Transverse colon (tissue), 4 donors: ENCODE measurements around the gene APBB2.

Experiments
- POLR2AphosphoS5 ChIP-seq, 3 donors: sonication (generic); formaldehyde crosslinking; IDR thresholded peaks; one replicate each; pipeline ENCODE4 v1.6.1; 2016; ENCODE audit warnings: antibody characterized with exemption in 3 of 3
- TF ChIP-seq, protein P1 (sequence below), 5 experiments: fragments of 200-600 bp in 3 of 5; fragments of 450-650 bp in 2 of 5; sonication (generic) in 3 of 5; IDR thresholded peaks; 1 replicate in 2 of 5; 2 replicates in 3 of 5; pipeline ENCODE4 v1.5.1; 2016 to 2017; ENCODE audit warnings: antibody characterized with exemption in 5 of 5, inconsistent platforms in 3 of 5, mild to moderate bottlenecking in 2 of 5, moderate library complexity in 1 of 5

DNA sequence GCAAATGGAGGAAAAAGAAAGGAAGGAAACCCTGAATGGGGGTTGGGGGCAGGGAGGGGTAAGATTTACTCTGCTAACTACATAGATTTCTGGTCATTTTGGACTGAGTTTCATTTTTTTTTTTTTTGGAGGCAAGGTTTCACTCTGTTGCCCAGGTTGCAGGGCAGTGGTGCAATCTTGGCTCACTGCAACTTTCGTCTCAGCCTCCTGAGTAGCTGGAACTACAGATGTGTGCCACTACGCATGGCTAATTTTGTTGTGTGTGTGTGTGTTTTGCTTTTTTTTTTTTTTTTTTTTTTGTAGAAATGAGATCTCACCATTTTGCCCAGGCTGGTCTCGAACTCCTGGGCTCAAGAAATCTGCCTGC, 223.5 kb downstream of the APBB2 start:
- TF ChIP-seq, protein P1, sequence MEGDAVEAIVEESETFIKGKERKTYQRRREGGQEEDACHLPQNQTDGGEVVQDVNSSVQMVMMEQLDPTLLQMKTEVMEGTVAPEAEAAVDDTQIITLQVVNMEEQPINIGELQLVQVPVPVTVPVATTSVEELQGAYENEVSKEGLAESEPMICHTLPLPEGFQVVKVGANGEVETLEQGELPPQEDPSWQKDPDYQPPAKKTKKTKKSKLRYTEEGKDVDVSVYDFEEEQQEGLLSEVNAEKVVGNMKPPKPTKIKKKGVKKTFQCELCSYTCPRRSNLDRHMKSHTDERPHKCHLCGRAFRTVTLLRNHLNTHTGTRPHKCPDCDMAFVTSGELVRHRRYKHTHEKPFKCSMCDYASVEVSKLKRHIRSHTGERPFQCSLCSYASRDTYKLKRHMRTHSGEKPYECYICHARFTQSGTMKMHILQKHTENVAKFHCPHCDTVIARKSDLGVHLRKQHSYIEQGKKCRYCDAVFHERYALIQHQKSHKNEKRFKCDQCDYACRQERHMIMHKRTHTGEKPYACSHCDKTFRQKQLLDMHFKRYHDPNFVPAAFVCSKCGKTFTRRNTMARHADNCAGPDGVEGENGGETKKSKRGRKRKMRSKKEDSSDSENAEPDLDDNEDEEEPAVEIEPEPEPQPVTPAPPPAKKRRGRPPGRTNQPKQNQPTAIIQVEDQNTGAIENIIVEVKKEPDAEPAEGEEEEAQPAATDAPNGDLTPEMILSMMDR (IDR thresholded peaks at IDR 0.05): no peak
- no peak for TF ChIP-seq POLR2AphosphoS5 (IDR thresholded peaks at IDR 0.05)
